ENCODE results near the gene ZNF526. TPM values are rescaled to one million over a fixed set of nuclear protein-coding genes. Genes with fewer than 3 reads are reported as not detected.

Gene ZNF526
- total and polyA plus RNA-seq, 4 donors: 1.7 to 8.8 (median 3.8) TPM

- no peak for DNase-seq (ENCODE audit: low spot score)
- Histone ChIP-seq H3K36me3 (ENCODE audit: control insufficient read depth in 4 of 4, insufficient read depth in 3 of 4, low read depth in 1 of 4, low read length in 3 of 4) (peaks cover 2 to 18% (median 10%) of the 10 kb centered on the region in 4 donors), H3K27me3 (ENCODE audit: control insufficient read depth in 4 of 4, insufficient read depth in 4 of 4, low read length in 3 of 4) (no peaks in the 10 kb centered on the region), H3K9me3 (ENCODE audit: control insufficient read depth in 4 of 4, low read length in 3 of 4) (no peaks in the 10 kb centered on the region), H3K4me3 (ENCODE audit: low read depth in 1 of 3, low read length in 3 of 3) (no peak overlapping the region), H3K4me1 (ENCODE audit: control insufficient read depth in 4 of 4, insufficient read depth in 4 of 4, low read length in 3 of 4) (peaks cover 15 to 29% (median 19%) of the 10 kb centered on the region in 4 donors), H3K9ac (ENCODE audit: low read depth in 1 of 2, low read length in 2 of 2) (no peak overlapping the region), H3K27ac (ENCODE audit: low read depth in 1 of 2, low read length in 2 of 2) (no peak overlapping the region)
- no peak for TF ChIP-seq RXRA (IDR thresholded peaks at IDR 0.05)
- TF ChIP-seq HNF4A (conservative IDR thresholded peaks at IDR 0.05): no peak
- TF ChIP-seq, protein P1, sequence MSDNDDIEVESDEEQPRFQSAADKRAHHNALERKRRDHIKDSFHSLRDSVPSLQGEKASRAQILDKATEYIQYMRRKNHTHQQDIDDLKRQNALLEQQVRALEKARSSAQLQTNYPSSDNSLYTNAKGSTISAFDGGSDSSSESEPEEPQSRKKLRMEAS (IDR thresholded peaks at IDR 0.05): no peak
- TF ChIP-seq TAF1 (conservative IDR thresholded peaks at IDR 0.05): no peak
- WGBS: 84% methylated on average over 11 of the region's 11 CpGs
These were observed 5.2 kb upstream of the ZNF526 start for GRCh38 chr19:42214810-42215485.

DNA sequence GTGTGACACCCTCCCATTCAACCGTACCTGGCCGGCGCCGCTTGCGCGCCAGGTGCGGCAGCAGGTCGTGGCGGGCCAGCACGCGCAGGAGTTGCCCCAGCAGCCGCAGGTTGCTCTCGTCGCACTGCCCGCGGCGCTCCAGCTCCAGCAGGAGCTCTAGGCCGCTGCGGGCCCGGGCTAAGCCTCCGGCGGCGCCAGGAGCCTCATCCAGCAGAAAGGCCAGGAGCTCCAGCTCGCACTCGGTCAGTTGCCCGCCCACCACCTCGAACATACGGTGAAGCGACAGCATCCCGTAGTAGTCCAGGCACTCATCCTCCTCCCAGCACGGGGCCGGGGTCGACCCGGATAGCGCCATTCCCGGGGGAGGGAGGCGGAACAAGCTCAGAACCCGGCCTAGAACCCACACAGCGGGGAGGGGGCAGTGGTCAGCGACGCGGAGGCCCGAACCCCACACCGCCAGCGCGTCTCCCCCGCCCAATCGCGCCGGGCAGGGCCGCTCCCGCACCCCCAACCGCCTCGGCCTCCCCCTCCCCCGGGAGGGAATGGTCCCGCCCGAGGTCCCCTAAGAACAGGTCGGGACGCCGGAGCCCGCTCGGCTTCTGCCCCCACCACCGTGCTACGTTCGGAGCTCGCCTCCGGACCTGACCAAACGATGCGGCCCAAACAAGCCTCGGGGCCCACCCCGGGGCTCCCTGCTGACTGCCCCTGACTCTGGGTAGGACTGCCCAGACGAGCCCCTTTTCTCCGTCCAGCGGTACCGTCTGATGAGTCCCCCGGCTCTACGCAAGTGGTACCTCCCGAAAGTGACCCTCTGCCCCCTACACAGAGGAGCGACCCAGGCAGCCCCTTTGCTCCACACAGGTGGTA is 3.2 kb upstream of the ZNF526 start:
- Histone ChIP-seq H3K4me3 (ENCODE audit: low read depth in 1 of 3, low read length in 3 of 3) (peak overlapping the region; percentile 75 to 80 (median 79)), H3K9me3 (ENCODE audit: control insufficient read depth in 4 of 4, low read length in 3 of 4) (no peaks in the 10 kb centered on the region), H3K36me3 (ENCODE audit: control insufficient read depth in 4 of 4, insufficient read depth in 3 of 4, low read depth in 1 of 4, low read length in 3 of 4) (peaks cover 2 to 10% (median 7%) of the 10 kb centered on the region in 4 donors), H3K4me1 (ENCODE audit: control insufficient read depth in 4 of 4, insufficient read depth in 4 of 4, low read length in 3 of 4) (peaks cover 19 to 37% (median 29%) of the 10 kb centered on the region in 4 donors), H3K9ac (ENCODE audit: low read depth in 1 of 2, low read length in 2 of 2) (peak overlapping the region; percentile 90 to 98), H3K27me3 (ENCODE audit: control insufficient read depth in 4 of 4, insufficient read depth in 4 of 4, low read length in 3 of 4) (no peaks in the 10 kb centered on the region), H3K27ac (ENCODE audit: low read depth in 1 of 2, low read length in 2 of 2) (peak overlapping the region; percentile 94 to 96)
- under 1% methylated on average over 79 of the region's 79 CpGs for WGBS
- no peak for DNase-seq (ENCODE audit: low spot score)
- TF ChIP-seq SP1 (IDR thresholded peaks at IDR 0.05) (no peak), HNF4A (conservative IDR thresholded peaks at IDR 0.05) (peak; percentile 17 to 50), HNF4G (IDR thresholded peaks at IDR 0.05) (no peak), FOXA1 (IDR thresholded peaks at IDR 0.05) (no peak), TAF1 (conservative IDR thresholded peaks at IDR 0.05) (no peak), RAD21 (IDR thresholded peaks at IDR 0.05) (no peak), CTCF (IDR thresholded peaks at IDR 0.05; ENCODE audit: low read depth, low read length, missing input control) (no peak)

- Histone ChIP-seq H3K4me3 (ENCODE audit: low read depth in 1 of 3, low read length in 3 of 3) (peak within 1 kb of the TSS; percentile 75 to 80 (median 79)), H3K4me1 (ENCODE audit: control insufficient read depth in 4 of 4, insufficient read depth in 4 of 4, low read length in 3 of 4) (peaks cover 19 to 37% (median 29%) of the 10 kb centered on the region in 4 donors), H3K36me3 (ENCODE audit: control insufficient read depth in 4 of 4, insufficient read depth in 3 of 4, low read depth in 1 of 4, low read length in 3 of 4) (peaks cover 2 to 7% (median 7%) of the 10 kb centered on the region in 4 donors), H3K27me3 (ENCODE audit: control insufficient read depth in 4 of 4, insufficient read depth in 4 of 4, low read length in 3 of 4) (no peaks in the 10 kb centered on the region), H3K27ac (ENCODE audit: low read depth in 1 of 2, low read length in 2 of 2) (peak within 1 kb of the TSS; percentile 94 to 96), H3K9ac (ENCODE audit: low read depth in 1 of 2, low read length in 2 of 2) (peak within 1 kb of the TSS; percentile 90 to 98), H3K9me3 (ENCODE audit: control insufficient read depth in 4 of 4, low read length in 3 of 4) (no peaks in the 10 kb centered on the region)
- peak; percentile 99 for DNase-seq (ENCODE audit: low spot score)
- 20% methylated on average over 57 of the region's 57 CpGs for WGBS
- no peak for TF ChIP-seq SP1 (IDR thresholded peaks at IDR 0.05)
- peak; percentile 43 for TF ChIP-seq ZBTB33 (IDR thresholded peaks at IDR 0.05)
- TF ChIP-seq ATF3 (IDR thresholded peaks at IDR 0.05): no peak
- peak in 1 of 2 donors; percentile 80 for TF ChIP-seq GABPA (IDR thresholded peaks at IDR 0.05 in 1 of 2, conservative IDR thresholded peaks at IDR 0.05 in 1 of 2)
- TF ChIP-seq FOXA2 (IDR thresholded peaks at IDR 0.05): no peak
- TF ChIP-seq HNF4G (IDR thresholded peaks at IDR 0.05): no peak
- TF ChIP-seq, protein P2, sequence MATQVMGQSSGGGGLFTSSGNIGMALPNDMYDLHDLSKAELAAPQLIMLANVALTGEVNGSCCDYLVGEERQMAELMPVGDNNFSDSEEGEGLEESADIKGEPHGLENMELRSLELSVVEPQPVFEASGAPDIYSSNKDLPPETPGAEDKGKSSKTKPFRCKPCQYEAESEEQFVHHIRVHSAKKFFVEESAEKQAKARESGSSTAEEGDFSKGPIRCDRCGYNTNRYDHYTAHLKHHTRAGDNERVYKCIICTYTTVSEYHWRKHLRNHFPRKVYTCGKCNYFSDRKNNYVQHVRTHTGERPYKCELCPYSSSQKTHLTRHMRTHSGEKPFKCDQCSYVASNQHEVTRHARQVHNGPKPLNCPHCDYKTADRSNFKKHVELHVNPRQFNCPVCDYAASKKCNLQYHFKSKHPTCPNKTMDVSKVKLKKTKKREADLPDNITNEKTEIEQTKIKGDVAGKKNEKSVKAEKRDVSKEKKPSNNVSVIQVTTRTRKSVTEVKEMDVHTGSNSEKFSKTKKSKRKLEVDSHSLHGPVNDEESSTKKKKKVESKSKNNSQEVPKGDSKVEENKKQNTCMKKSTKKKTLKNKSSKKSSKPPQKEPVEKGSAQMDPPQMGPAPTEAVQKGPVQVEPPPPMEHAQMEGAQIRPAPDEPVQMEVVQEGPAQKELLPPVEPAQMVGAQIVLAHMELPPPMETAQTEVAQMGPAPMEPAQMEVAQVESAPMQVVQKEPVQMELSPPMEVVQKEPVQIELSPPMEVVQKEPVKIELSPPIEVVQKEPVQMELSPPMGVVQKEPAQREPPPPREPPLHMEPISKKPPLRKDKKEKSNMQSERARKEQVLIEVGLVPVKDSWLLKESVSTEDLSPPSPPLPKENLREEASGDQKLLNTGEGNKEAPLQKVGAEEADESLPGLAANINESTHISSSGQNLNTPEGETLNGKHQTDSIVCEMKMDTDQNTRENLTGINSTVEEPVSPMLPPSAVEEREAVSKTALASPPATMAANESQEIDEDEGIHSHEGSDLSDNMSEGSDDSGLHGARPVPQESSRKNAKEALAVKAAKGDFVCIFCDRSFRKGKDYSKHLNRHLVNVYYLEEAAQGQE (IDR thresholded peaks at IDR 0.05): peak; percentile 87
- TF ChIP-seq, protein P1 (IDR thresholded peaks at IDR 0.05): peak; percentile 44
These were observed 2.3 kb upstream of the ZNF526 start, which contains the start of gene DEDD2 for GRCh38 chr19:42217520-42218437. Gene DEDD2, minus strand, starts transcription at chr19:42217677. Its CDS starts 670 bp downstream, at chr19:42217007.
